ACHN (cell line): Measurements from ENCODE around the gene RMI2.

Source experiments
- DNase-seq: peaks from one replicate; pipeline ENCODE4 v3.0.0-alpha.2; 2015
- in situ Hi-C: cut with HindIII; loops from 2 replicates; pipeline ENCODE4 v1.10.0; 2017; ENCODE audit warnings: low sequenced_read_pairs, low pct_ligation_motif_present, low pct_unique_long_range_greater_than_20kb

The RMI2 gene

DNA sequence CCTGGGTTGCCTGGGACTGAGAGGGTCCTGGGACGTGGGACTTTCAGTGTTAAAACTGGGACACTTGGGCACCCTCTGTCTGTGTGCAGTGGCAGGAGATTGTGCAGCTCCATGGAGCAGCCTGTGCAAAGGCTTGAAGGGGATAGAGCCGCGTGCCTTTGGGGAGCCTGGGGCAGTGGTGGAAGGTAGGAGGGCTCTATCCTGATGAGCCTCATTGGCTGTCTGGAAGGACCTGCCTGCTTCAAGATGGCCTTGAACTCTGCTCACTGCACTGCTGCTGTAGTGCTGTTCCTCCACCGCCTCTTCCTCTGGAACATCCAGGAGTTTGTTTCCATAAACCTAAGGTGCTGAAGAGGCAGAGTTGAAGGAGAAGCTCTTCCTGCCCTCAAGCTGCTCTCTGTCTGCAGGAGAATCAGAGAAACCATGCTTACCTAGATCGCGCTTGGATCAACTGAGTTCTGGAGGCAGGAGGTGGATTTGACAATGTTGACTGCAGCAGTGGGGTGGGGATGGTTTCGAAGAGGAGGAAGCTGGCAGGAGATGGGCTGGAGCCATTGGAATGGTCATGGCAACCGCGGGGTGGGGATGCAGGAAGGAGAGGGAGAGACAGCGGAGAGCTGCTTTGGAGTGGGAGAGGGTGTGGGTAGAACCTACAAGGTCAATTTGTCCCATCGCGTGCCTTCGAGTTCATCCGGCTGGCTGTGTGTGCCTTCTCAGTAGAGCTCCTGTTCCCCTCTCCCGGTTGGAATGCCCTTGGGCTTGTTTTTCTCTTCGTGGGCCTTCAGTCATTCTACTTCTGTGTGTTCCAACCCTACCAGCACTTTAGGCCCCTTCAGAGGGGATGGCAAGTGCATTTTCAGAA is 3.7 kb downstream of the RMI2 start:
- in situ Hi-C loops, result no loop called here
- no peak for DNase-seq

DNA sequence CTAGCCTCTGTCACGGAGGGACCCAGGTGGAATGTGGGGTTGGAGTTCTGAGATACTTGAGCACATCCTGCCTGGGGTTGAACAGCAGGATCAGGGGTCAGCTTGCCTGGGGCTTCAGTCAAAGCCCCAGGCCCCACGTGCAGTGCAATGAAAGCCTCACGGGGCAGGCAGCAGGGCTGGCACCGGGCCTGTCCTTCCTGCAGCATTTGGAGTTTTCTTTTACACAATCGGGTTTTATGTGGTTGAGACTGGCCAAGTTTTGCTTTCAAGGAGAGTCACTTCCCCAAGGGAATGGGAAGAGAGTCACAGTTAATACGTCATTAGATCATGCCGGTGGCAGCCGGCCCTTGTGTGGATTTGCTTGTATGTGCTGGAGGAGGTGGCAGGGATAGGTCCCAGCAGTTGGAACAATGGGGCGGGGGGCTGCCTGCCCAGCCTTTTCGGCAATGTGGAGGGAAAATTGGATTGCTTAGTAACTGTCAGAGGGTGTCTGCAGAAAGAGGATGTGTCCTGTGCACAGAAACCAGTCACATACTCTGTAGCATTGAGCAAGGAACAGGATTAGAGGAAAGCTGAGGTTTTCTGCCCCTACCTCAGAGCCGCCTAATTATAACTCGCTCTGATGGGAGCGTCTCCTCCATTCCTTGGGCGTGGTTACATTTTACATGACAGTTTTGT is 4.5 kb downstream of the RMI2 start:
- DNase-seq, result no peak
- in situ Hi-C loops, result no loop called here

DNA sequence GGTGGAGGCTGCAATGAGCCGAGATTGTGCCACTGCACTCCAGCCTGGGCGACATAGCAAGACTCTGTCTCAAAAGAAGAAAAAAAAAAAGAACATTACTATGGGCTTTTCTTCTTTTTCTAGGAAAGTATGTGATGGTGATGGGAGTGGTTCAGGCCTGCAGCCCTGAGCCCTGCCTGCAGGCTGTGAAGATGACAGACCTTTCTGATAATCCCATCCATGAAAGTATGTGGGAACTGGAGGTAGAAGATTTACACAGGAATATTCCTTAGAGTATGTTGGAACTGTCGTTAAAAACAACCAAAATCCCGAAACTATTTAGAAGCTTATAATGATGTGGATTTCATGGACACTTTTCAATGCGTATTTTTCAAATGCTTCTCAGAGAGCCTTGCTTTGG is 5.3 kb downstream of the RMI2 start:
- DNase-seq, result no peak
- in situ Hi-C loops, result no loop called here

DNA sequence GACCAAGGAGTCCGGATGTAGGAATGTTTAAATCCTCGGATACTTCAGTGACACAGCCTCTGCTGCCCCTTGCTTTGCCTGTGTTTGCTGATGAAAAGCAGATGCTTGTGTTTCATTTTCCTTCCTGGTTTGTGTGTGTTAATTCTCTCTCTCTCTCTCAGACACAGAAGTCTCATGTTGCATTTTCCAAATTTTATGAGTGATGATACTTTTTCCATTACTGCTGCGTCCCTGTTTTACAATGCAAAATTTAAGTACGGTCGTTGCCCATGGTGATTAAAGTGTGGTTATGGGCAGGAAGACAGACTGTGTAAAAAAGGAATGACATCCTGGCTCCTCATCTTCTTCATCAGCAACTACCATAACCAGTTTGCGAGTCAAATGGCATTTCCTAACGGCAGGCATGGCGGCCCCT is 5.7 kb downstream of the RMI2 start:
- in situ Hi-C loops, result no loop called here
- no peak for DNase-seq

GRCh38 chr16:11353158-11353557 is 7.9 kb downstream of the RMI2 start:
- in situ Hi-C loops, result no loop called here

GRCh38 chr16:11354407-11354732 is 9.1 kb downstream of the RMI2 start:
- no peak for DNase-seq
- in situ Hi-C loops, result no loop called here

More at GRCh38 chr16:11353158-11353557, 7.9 kb downstream of the RMI2 start:
- no peak for DNase-seq

- DNase-seq, result no peak
- in situ Hi-C loops, result no loop called here
Observed at GRCh38 chr16:11354733-11355574, 9.7 kb downstream of the RMI2 start.

DNA sequence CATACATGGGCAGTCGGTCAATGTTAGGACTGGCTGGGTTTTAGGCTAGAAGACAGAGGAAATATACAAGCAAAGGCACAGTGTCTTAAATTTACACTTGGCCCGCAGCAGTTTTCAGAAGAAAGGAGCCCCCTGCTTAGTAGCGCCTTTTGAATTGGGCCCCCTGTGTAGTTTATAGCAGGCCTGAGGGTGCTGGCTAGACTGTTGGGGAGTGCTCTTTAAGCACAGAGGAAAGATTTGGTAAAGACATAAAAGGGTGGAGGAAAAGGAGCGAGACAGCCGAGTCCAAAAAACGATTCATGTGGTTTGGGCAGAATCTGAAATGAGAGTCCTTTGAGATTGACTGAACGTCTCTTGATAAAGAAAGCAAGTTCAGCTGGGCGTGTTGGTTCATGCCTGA is 10.6 kb downstream of the RMI2 start:
- in situ Hi-C loops, result no loop called here
- DNase-seq, result no peak

GRCh38 chr16:11356573-11357331 is 11.5 kb downstream of the RMI2 start:
- in situ Hi-C loops, result no loop called here
- DNase-seq, result peak; percentile 72

DNA sequence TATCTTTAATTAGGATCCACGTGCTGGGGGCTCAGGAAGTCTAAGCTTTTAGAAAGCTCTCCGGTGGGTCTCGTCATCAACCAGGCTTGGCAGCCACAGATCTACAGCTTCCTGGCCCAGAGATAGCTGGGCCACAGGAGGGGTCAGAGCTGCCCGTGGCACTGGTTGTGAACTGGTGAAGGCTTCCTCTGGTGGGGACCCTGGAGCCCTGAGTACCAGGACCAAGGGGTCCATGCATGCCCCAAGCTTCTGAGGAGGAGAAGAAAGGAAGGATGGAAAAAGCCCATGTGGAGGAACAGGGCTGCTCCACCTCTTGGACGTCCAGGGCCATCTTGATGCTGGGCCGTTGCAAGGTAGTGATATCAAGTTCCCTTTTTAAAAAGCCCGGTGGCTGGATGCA is 13.3 kb downstream of the RMI2 start:
- in situ Hi-C loops, result no loop called here
- no peak for DNase-seq

- in situ Hi-C loops, result no loop called here
Observed at GRCh38 chr16:11359370-11359769, 14.1 kb downstream of the RMI2 start.

DNA sequence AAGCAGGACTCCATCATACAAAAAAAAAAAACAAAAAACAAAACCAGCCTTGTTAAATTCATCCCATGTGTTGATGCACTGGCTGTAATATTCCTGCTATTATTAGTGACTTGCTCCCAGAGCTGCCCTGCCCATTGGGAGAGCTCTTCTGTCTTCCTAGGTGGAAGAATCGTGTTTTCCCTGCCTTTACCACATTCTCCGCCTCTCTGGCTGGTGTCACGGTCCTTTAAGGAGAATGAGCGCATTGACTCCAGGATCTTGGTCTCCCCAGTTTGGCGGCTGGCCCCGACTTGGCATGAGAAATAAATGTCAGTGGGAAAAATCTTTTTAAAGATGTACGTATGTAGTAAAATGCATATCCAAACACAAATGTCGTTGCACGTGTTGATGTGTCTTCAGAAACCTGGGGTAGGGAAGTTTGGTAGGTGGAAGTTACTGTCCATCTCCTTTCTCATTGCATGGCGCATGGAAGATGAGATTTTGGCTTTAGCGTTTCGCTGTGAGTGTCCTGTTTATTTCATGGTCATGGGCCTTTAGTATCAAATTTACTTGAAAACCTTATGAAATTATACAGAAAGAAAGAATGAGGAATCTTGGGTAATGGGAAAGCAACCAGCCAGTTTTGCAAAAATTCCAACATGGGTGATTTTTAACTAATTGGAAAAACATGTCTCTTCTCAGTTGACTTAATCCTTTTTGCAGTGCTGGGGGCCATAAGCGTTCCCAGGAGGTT is 15.5 kb downstream of the RMI2 start:
- in situ Hi-C loops, result no loop called here
- DNase-seq, result no peak

More at GRCh38 chr16:11359370-11359769, 14.1 kb downstream of the RMI2 start:
- peak; percentile 84 for DNase-seq

- in situ Hi-C loops, result no loop called here
Observed at GRCh38 chr16:11361701-11362451, 16.6 kb downstream of the RMI2 start.

GRCh38 chr16:11363927-11364258 is 18.6 kb downstream of the RMI2 start:
- in situ Hi-C loops, result no loop called here
- no peak for DNase-seq

More at GRCh38 chr16:11361701-11362451, 16.6 kb downstream of the RMI2 start:
- peak; percentile 57 for DNase-seq

DNA sequence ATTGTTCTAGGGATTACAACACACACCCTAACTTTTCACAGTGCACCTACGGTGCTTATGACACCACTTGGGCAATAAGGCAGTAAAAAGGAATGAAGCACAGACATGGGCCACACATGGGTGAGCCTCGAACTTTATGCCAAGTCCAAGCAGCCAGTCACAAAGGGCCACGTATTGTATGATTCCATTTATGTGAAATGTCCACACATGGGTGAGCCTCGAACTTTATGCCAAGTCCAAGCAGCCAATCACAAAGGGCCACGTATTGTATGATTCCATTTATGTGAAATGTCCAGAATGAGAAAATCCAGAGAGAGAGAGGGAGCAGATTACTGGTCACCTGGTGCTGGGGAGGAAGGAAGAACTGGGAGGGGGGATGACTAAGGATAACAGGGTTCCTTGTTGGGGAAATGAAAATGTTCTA is 22.2 kb downstream of the RMI2 start:
- in situ Hi-C loops, result no loop called here

GRCh38 chr16:11370084-11370931 is 25.0 kb downstream of the RMI2 start:
- DNase-seq, result no peak
- in situ Hi-C loops, result no loop called here

More for the DNA sequence above, 22.2 kb downstream of the RMI2 start:
- peak; percentile 78 for DNase-seq
